ENCODE measurements around the gene FAM76B.

Gene FAM76B

GRCh38 chr11:95728094-95728493 lies 61.5 kb downstream of the FAM76B start:
- DNase-seq, result no peak

- no peak for DNase-seq
Measured at GRCh38 chr11:95727620-95728019, 62.0 kb downstream of the FAM76B start.

GRCh38 chr11:95727111-95727510 lies 62.5 kb downstream of the FAM76B start:
- DNase-seq, result no peak

- no peak for DNase-seq
Measured at GRCh38 chr11:95725196-95725595, 64.4 kb downstream of the FAM76B start.

- DNase-seq, result no peak
Measured at GRCh38 chr11:95723361-95723942, 66.1 kb downstream of the FAM76B start.

GRCh38 chr11:95720195-95720594 lies 69.4 kb downstream of the FAM76B start:
- no peak for DNase-seq
